CD8-positive, alpha-beta memory T cell (primary cell): ENCODE results near the gene GPR4. TPM values are rescaled to one million over a fixed set of nuclear protein-coding genes. Genes with fewer than 3 reads are reported as not detected.
A peak's percentile ranks its signal among the peaks of the same experiment; 100 is the strongest.

ENCODE experiments used
- CTCF ChIA-PET: fragments of 350-600 bp; sonication (Branson Sonifier 250); formaldehyde crosslinking; loops from one replicate; lab custom pipeline; 2021; ENCODE audit warnings: antibody characterized with exemption; lab: Charles Lee
- POLR2A ChIA-PET: fragments of 350-600 bp; sonication (Branson Sonifier 250); formaldehyde crosslinking; loops from one replicate; lab custom pipeline; 2021; ENCODE audit warnings: antibody characterized with exemption; lab: Charles Lee
- DNase-seq, 5 donors: peaks; one replicate each; pipeline versions ENCODE4 v3.0.0 to v3.0.0-alpha.2; 2020 to 2022; ENCODE audit warnings: mixed read lengths in 1 of 5
- H3K27ac ChIP-seq: one replicate; pipeline ENCODE4 v1.7.0; 2013; ENCODE audit warnings: low read depth, mild to moderate bottlenecking, low read length, moderate library complexity
- H3K27me3 ChIP-seq: 2 replicates; pipeline ENCODE4 v1.7.0; 2013; ENCODE audit warnings: low read length, mild to moderate bottlenecking; ENCODE audit not compliant: insufficient read depth, poor library complexity, severe bottlenecking
- H3K36me3 ChIP-seq: 2 replicates; pipeline ENCODE4 v1.7.0; 2013; ENCODE audit warnings: mild to moderate bottlenecking, low read length, moderate library complexity; ENCODE audit not compliant: insufficient read depth
- H3K4me1 ChIP-seq: 2 replicates; pipeline ENCODE4 v1.7.0; 2013; ENCODE audit warnings: mild to moderate bottlenecking, low read length, moderate library complexity; ENCODE audit not compliant: insufficient read depth
- H3K4me3 ChIP-seq: 2 replicates; pipeline ENCODE4 v1.7.0; 2013; ENCODE audit warnings: mild to moderate bottlenecking, low read length
- H3K9me3 ChIP-seq: 2 replicates; pipeline ENCODE4 v1.7.0; 2013; ENCODE audit warnings: mild to moderate bottlenecking, low read length
- H3K27ac Mint-ChIP-seq, 8 donors: one replicate each; pipeline ENCODE4 v1.8.0; 2020 to 2021; ENCODE audit warnings: mixed read lengths in 8 of 8, mild to moderate bottlenecking in 6 of 8, inconsistent platforms in 3 of 8, moderate library complexity in 3 of 8
- H3K27me3 Mint-ChIP-seq, 2 donors: one replicate each; pipeline ENCODE4 v1.8.0; 2020 to 2021; ENCODE audit warnings: mixed read lengths in 2 of 2, mild to moderate bottlenecking in 1 of 2, moderate library complexity in 1 of 2
- H3K36me3 Mint-ChIP-seq, 3 donors: one replicate each; pipeline ENCODE4 v1.8.0; 2020 to 2021; ENCODE audit warnings: mixed read lengths in 3 of 3, inconsistent platforms in 1 of 3, mild to moderate bottlenecking in 1 of 3
- H3K4me1 Mint-ChIP-seq, 3 donors: one replicate each; pipeline ENCODE4 v1.8.0; 2020 to 2021; ENCODE audit warnings: mixed read lengths in 3 of 3, inconsistent platforms in 1 of 3, mild to moderate bottlenecking in 1 of 3
- H3K4me3 Mint-ChIP-seq, 7 donors: one replicate each; pipeline ENCODE4 v1.8.0; 2020 to 2021; ENCODE audit warnings: mixed read lengths in 7 of 7, mild to moderate bottlenecking in 6 of 7, moderate library complexity in 4 of 7, inconsistent platforms in 2 of 7
- H3K9me3 Mint-ChIP-seq, 5 donors: one replicate each; pipeline ENCODE4 v1.8.0; 2020 to 2022; ENCODE audit warnings: mixed read lengths in 5 of 5, mild to moderate bottlenecking in 3 of 5, moderate library complexity in 2 of 5, inconsistent platforms in 1 of 5
- polyA plus RNA-seq: library from polyadenylated mRNA; unstranded; fragments of 300-500 nt; fragmentation: Illumina TruSeq; gene quantifications from one replicate; pipeline ENCODE4 v1.2.3, GENCODE V29; 2021
- total RNA-seq, 2 experiments: library from RNA; stranded (reverse); gene quantifications; one replicate each; pipeline ENCODE4 v1.2.3, GENCODE V29; 2021

Gene GPR4
- total RNA-seq (not detected), polyA plus RNA-seq (not detected)

DNA sequence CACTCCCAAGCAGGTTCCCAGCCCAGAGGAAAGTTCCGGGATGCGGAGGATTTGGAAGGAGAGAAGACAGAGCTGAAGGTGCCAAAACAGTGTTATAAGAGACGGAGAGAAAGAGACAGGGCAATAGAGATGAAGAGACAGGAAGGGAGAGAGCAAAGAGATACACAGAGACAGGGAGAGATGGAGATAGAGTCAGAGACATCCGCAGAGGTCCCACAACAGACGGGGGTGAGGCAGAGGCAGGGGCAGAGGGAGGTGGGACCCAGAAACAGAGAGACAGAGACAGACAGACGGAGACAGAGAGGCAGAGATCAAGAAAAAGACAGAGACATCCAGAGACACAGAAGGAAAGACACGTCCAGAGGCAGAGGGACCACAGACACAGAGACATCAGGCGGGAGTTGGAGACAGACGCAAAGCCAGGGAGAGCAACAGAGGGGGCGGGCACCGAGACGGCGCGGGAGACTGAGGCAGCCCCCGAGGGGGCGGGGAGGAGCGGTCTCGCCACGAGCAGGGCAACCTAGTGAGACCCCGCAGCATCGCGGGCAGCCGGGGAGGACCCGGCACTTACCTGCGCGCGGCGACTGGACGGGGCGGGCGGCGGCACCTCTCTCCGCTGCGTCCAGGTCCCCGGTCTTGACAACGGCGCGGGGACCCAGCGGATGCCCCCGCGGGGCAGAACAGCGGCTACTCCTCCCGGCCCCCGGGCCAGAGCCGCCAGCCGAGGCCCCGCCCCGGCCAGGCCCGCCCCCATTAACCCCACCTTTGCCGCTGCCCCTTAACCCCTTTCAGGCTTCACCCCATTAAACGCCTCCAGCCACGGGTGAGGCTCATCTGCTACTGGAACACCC lies at the start of gene GPR4:
Gene GPR4 (minus strand): TSS at position 689 of the 851 bp plus-strand sequence. CDS start 10,346 bp downstream, outside the sequence.
- POLR2A ChIA-PET: no interaction called here
- H3K4me3 Mint-ChIP-seq: peak within 1 kb of the TSS in 3 of 7 donors; percentile 4 to 82 (median 49)

DNA sequence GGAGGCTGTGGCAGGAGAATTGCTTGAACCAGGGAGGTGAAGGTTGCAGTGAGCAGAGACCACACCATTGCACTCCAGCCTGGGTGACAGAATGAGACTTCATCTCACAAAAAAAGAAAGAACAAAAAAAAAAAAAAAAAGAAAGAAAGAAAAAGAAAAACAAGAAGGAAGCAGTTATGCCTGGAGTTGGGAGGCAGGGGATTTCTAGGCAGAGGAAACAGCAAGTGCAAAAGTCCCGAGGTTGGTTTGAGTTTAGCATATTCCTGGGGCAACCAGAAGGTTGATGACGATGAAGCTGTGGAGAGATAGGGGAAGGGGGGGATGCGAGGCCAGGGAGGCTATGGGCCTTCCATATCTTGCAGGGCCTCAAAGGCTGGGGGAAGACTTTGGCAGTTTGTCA lies 48.7 kb upstream of the GPR4 start:
- DNase-seq: no peak
- no peak overlapping the region for H3K27ac Mint-ChIP-seq

More for the DNA sequence above, at the start of gene GPR4:
- Mint-ChIP-seq H3K27ac (peak within 1 kb of the TSS in 1 of 8 donors; percentile 43), H3K36me3 (peaks cover 0 to 1% (median 0%) of the 10 kb centered on the region in 3 donors), H3K9me3 (peaks cover 0 to 2% (median 0%) of the 10 kb centered on the region in 5 donors), H3K4me1 (peaks cover 20 to 29% (median 28%) of the 10 kb centered on the region in 3 donors), H3K27me3 (peaks cover 58 to 61% of the 10 kb centered on the region in 2 donors)
- H3K9me3 ChIP-seq: no peaks in the 10 kb centered on the region
- H3K4me3 ChIP-seq: no peak within 1 kb of the TSS
- peaks cover 15% of the 10 kb centered on the region for H3K4me1 ChIP-seq
- no peaks in the 10 kb centered on the region for H3K36me3 ChIP-seq
- no peak within 1 kb of the TSS for H3K27ac ChIP-seq
- CTCF ChIA-PET: interaction anchor here (1.7 to 6.9 kb wide), 2 partner anchors 40 kb away, joined by 3 to 78 read pairs; partner anchors contain the start of gene EML2
- DNase-seq: no peak
- peaks cover 67% of the 10 kb centered on the region for H3K27me3 ChIP-seq

DNA sequence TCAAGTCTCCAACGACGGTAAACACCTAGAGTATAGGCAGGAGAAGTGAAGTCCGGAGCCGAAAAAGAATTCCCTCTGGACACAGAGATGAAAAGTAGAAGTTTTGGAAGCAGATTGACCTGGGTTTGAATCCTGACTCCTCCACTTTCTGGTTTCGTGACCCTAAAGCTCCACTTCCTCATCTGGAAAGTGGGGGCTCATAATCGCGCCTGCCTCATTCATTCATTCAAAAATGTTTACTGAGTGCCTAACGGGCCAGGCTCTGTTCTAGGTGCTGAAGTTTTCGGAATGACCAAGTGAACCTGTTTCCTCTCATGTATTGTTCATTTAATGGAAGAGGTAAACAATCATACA lies 44.3 kb upstream of the GPR4 start:
- DNase-seq: no peak
- ChIA-PET CTCF (interaction anchor here (1.0 to 2.9 kb wide), 7 partner anchors 11 to 207 kb away, joined by 3 to 13 read pairs (median 6); no protein-coding TSS in a partner anchor), POLR2A (interaction anchor here (0.5 to 1.0 kb wide), 3 partner anchors 22 to 1468 kb away, joined by 3 to 4 read pairs (median 4); partner anchors contain the start of gene GIPR)
- peak overlapping the region in 7 of 8 donors; percentile 6 to 90 (median 78) for H3K27ac Mint-ChIP-seq
- no peaks in the 10 kb centered on the region for H3K36me3 Mint-ChIP-seq
- H3K9me3 ChIP-seq: no peaks in the 10 kb centered on the region
- peaks cover 22% of the 10 kb centered on the region for H3K4me1 ChIP-seq
- H3K27ac ChIP-seq: peak overlapping the region; percentile 52
- peaks cover 24 to 39% (median 25%) of the 10 kb centered on the region in 3 donors for H3K4me1 Mint-ChIP-seq
- H3K27me3 ChIP-seq: no peaks in the 10 kb centered on the region
- H3K36me3 ChIP-seq: no peaks in the 10 kb centered on the region
- H3K4me3 ChIP-seq: peak overlapping the region; percentile 75
- peak overlapping the region; percentile 83 to 93 (median 88) for H3K4me3 Mint-ChIP-seq
- peaks cover 2 to 3% of the 10 kb centered on the region in 2 donors for H3K27me3 Mint-ChIP-seq
- no peaks in the 10 kb centered on the region for H3K9me3 Mint-ChIP-seq

More for the DNA sequence above, 48.7 kb upstream of the GPR4 start:
- peaks cover 7% of the 10 kb centered on the region for H3K4me1 ChIP-seq
- Mint-ChIP-seq H3K4me3 (no peak overlapping the region), H3K9me3 (no peaks in the 10 kb centered on the region), H3K36me3 (no peaks in the 10 kb centered on the region), H3K27me3 (peaks cover 2 to 3% of the 10 kb centered on the region in 2 donors), H3K4me1 (peaks cover 6 to 9% (median 9%) of the 10 kb centered on the region in 3 donors)
- CTCF ChIA-PET: interaction anchor here (0.7 to 1.2 kb wide), 3 partner anchors 9 to 166 kb away, joined by 3 read pairs; no protein-coding TSS in a partner anchor
- no peak overlapping the region for H3K4me3 ChIP-seq
- no peaks in the 10 kb centered on the region for H3K9me3 ChIP-seq
- no peaks in the 10 kb centered on the region for H3K27me3 ChIP-seq
- POLR2A ChIA-PET: no interaction called here
- H3K36me3 ChIP-seq: no peaks in the 10 kb centered on the region
- no peak overlapping the region for H3K27ac ChIP-seq

GRCh38 chr19:45645631-45646344 lies 43.8 kb upstream of the GPR4 start:
- peaks cover 29 to 45% (median 31%) of the 10 kb centered on the region in 3 donors for H3K4me1 Mint-ChIP-seq
- DNase-seq: peak; percentile 67 to 84 (median 70)
- H3K27ac Mint-ChIP-seq: peak overlapping the region in 7 of 8 donors; percentile 10 to 90 (median 85)
- H3K36me3 Mint-ChIP-seq: no peaks in the 10 kb centered on the region
- Histone ChIP-seq H3K27ac (peak overlapping the region; percentile 52), H3K4me1 (peaks cover 27% of the 10 kb centered on the region), H3K4me3 (peak overlapping the region; percentile 75), H3K36me3 (no peaks in the 10 kb centered on the region), H3K9me3 (no peaks in the 10 kb centered on the region), H3K27me3 (no peaks in the 10 kb centered on the region)
- H3K9me3 Mint-ChIP-seq: no peaks in the 10 kb centered on the region
- POLR2A ChIA-PET: interaction anchor here (0.5 to 1.0 kb wide), 3 partner anchors 22 to 1469 kb away, joined by 3 to 4 read pairs (median 4); partner anchors contain the start of gene GIPR
- CTCF ChIA-PET: interaction anchor here (1.0 to 2.9 kb wide), 6 partner anchors 11 to 206 kb away, joined by 3 to 13 read pairs (median 6); no protein-coding TSS in a partner anchor
- H3K27me3 Mint-ChIP-seq: peaks cover 2 to 3% of the 10 kb centered on the region in 2 donors
- H3K4me3 Mint-ChIP-seq: peak overlapping the region; percentile 83 to 93 (median 88)

DNA sequence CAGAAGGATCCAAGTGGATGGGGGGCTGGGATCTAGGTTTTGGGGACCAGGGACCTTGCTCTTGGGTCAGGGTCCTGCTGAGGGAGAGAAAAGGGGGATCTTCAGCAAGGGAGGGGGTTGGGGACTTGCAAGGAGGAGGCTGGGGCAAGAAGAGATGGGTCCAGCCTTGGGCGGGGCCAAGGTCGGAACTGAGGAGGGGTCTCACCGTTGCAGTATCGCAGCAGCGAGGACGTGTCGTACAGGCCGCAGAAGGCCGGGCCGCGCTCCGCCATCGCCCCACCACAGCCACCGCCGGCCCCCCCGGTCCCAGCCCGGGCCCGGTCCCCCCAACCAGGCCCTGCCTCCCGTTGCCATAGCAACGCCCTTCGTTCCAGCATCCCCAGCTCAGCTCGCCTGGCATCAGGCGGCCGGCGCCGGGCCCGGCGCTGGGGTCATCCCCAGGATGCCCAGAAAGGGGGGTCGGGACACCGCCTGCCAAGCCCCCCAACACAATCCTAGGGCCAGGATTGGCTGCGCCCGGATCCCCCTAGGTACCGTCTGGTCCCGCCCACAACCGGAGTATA lies 43.1 kb upstream of the GPR4 start:
- Histone ChIP-seq H3K4me3 (peak overlapping the region; percentile 75), H3K36me3 (no peaks in the 10 kb centered on the region), H3K27ac (no peak overlapping the region), H3K9me3 (no peaks in the 10 kb centered on the region), H3K4me1 (peaks cover 32% of the 10 kb centered on the region), H3K27me3 (no peaks in the 10 kb centered on the region)
- Mint-ChIP-seq H3K4me1 (peaks cover 32 to 47% (median 32%) of the 10 kb centered on the region in 3 donors), H3K36me3 (no peaks in the 10 kb centered on the region), H3K9me3 (no peaks in the 10 kb centered on the region), H3K27me3 (peaks cover under 1 to 2% of the 10 kb centered on the region in 2 donors), H3K27ac (peak overlapping the region in 7 of 8 donors; percentile 3 to 89 (median 76)), H3K4me3 (peak overlapping the region; percentile 83 to 93 (median 88))
- ChIA-PET CTCF (interaction anchor here (1.0 to 2.9 kb wide), 6 partner anchors 12 to 206 kb away, joined by 3 to 13 read pairs (median 6); no protein-coding TSS in a partner anchor), POLR2A (interaction anchor here (1.0 kb wide), 1 partner anchor 23 kb away, joined by 4 read pairs; the partner anchor contains the start of gene GIPR)
- no peak for DNase-seq

DNA sequence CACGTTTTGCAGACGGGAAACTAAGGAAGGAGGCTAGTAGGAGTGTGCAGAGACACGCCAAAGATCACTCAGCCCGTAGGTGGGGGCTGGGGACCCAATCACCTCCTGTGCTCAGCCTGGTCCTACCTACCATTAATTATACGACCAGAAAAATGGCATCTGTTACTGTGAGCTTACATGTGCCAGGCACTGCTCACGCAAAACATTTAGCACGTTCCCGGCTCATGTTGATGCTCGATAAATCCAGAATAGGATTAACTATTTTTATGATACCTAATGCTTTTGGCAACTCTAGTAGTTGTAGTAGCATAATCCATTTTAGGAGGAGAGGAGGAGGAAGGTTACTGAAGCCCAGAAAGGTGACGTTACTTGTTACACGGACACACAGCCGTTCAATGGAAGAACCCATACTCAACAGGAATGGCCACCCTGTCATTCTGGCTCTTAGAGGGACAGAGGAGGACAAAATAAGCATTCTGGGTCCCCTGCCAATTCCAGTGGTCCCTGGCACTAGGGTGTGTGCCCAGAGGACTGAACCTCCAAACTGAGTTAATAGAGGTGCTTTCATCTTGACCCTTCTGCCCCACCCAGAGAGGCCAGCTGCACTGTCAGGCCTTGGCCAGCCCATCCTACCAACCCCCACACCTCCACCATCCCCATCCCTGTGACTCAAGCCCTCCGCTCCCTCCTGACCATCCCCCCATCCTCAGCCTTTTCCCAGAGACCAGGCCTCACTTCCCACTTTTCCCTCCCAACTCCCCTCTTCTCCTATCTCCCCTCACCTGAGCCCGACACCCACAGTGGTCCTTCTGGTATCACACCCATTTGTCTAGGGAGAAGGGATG lies 42.1 kb upstream of the GPR4 start:
- Histone ChIP-seq H3K4me3 (no peak overlapping the region), H3K27me3 (no peaks in the 10 kb centered on the region), H3K9me3 (no peaks in the 10 kb centered on the region), H3K4me1 (peaks cover 42% of the 10 kb centered on the region), H3K36me3 (no peaks in the 10 kb centered on the region), H3K27ac (no peak overlapping the region)
- H3K4me1 Mint-ChIP-seq: peaks cover 32 to 52% (median 34%) of the 10 kb centered on the region in 3 donors
- H3K36me3 Mint-ChIP-seq: no peaks in the 10 kb centered on the region
- CTCF ChIA-PET: interaction anchor here (1.0 to 5.4 kb wide), 13 partner anchors 8 to 205 kb away, joined by 3 to 78 read pairs (median 9); partner anchors contain the start of genes GPR4, PPM1N and RTN2
- H3K9me3 Mint-ChIP-seq: no peaks in the 10 kb centered on the region
- peak overlapping the region in 2 of 7 donors; percentile 28 to 77 for H3K4me3 Mint-ChIP-seq
- H3K27me3 Mint-ChIP-seq: peaks cover 0 to 2% of the 10 kb centered on the region in 2 donors
- no peak for DNase-seq
- H3K27ac Mint-ChIP-seq: peak overlapping the region in 5 of 8 donors; percentile 47 to 95 (median 75)
- POLR2A ChIA-PET: no interaction called here
